ENCODE data around the gene BCAS3.

Gene BCAS3

GRCh38 chr17:61275395-61275794, 597.7 kb downstream of the BCAS3 start:
- ATAC-seq, result no peak
- TF ChIP-seq TOX (CRISPR knock-in tag; IDR thresholded peaks at IDR 0.05; ENCODE audit: borderline replicate concordance), result no peak
- no peak for TF ChIP-seq ARNTL (CRISPR knock-in tag; IDR thresholded peaks at IDR 0.05; ENCODE audit: borderline replicate concordance, low read depth)
- no peak for TF ChIP-seq POU6F1 (CRISPR knock-in tag; IDR thresholded peaks at IDR 0.05; ENCODE audit: borderline replicate concordance, low read depth)
- no peak for TF ChIP-seq ZFP3 (CRISPR knock-in tag; IDR thresholded peaks at IDR 0.05)
- no peak for TF ChIP-seq ZNF8 (CRISPR knock-in tag; IDR thresholded peaks at IDR 0.05)
- no peak for TF ChIP-seq TCF4 (CRISPR knock-in tag; IDR thresholded peaks at IDR 0.05; ENCODE audit: borderline replicate concordance)
- no peak for TF ChIP-seq CSDC2 (CRISPR knock-in tag; IDR thresholded peaks at IDR 0.05)
- no peak for TF ChIP-seq OSR1 (CRISPR knock-in tag; IDR thresholded peaks at IDR 0.05)
- TF ChIP-seq ESRRG (CRISPR knock-in tag; IDR thresholded peaks at IDR 0.05), result no peak
- TF ChIP-seq, protein P1, sequence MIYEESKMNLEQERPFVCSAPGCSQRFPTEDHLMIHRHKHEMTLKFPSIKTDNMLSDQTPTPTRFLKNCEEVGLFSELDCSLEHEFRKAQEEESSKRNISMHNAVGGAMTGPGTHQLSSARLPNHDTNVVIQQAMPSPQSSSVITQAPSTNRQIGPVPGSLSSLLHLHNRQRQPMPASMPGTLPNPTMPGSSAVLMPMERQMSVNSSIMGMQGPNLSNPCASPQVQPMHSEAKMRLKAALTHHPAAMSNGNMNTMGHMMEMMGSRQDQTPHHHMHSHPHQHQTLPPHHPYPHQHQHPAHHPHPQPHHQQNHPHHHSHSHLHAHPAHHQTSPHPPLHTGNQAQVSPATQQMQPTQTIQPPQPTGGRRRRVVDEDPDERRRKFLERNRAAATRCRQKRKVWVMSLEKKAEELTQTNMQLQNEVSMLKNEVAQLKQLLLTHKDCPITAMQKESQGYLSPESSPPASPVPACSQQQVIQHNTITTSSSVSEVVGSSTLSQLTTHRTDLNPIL (CRISPR knock-in tag; IDR thresholded peaks at IDR 0.05; ENCODE audit: low read depth), result no peak
- TF ChIP-seq, protein P2, sequence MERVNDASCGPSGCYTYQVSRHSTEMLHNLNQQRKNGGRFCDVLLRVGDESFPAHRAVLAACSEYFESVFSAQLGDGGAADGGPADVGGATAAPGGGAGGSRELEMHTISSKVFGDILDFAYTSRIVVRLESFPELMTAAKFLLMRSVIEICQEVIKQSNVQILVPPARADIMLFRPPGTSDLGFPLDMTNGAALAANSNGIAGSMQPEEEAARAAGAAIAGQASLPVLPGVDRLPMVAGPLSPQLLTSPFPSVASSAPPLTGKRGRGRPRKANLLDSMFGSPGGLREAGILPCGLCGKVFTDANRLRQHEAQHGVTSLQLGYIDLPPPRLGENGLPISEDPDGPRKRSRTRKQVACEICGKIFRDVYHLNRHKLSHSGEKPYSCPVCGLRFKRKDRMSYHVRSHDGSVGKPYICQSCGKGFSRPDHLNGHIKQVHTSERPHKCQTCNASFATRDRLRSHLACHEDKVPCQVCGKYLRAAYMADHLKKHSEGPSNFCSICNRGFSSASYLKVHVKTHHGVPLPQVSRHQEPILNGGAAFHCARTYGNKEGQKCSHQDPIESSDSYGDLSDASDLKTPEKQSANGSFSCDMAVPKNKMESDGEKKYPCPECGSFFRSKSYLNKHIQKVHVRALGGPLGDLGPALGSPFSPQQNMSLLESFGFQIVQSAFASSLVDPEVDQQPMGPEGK (CRISPR knock-in tag; IDR thresholded peaks at IDR 0.05; ENCODE audit: borderline replicate concordance), result no peak
- no peak for TF ChIP-seq RARB (CRISPR knock-in tag; IDR thresholded peaks at IDR 0.05)
- no peak for TF ChIP-seq CSRNP3 (CRISPR knock-in tag; IDR thresholded peaks at IDR 0.05)
- no peak for TF ChIP-seq ZC3H10 (CRISPR knock-in tag; IDR thresholded peaks at IDR 0.05)
- TF ChIP-seq GLIS3 (CRISPR knock-in tag; IDR thresholded peaks at IDR 0.05), result no peak

- TF ChIP-seq PPARA (CRISPR knock-in tag; IDR thresholded peaks at IDR 0.05; ENCODE audit: borderline replicate concordance), result no peak
- no peak for TF ChIP-seq ZNF8 (CRISPR knock-in tag; IDR thresholded peaks at IDR 0.05)
- TF ChIP-seq ZNF565 (CRISPR knock-in tag; conservative IDR thresholded peaks at IDR 0.05; ENCODE audit: low read depth), result no peak
- no peak for TF ChIP-seq ESRRG (CRISPR knock-in tag; IDR thresholded peaks at IDR 0.05)
- no peak for TF ChIP-seq ZFP3 (CRISPR knock-in tag; IDR thresholded peaks at IDR 0.05)
- TF ChIP-seq ISL1 (CRISPR knock-in tag; IDR thresholded peaks at IDR 0.05), result no peak
- TF ChIP-seq ZNF70 (CRISPR knock-in tag; IDR thresholded peaks at IDR 0.05), result no peak
- no peak for TF ChIP-seq TCF4 (CRISPR knock-in tag; IDR thresholded peaks at IDR 0.05; ENCODE audit: borderline replicate concordance)
- no peak for TF ChIP-seq GLIS3 (CRISPR knock-in tag; IDR thresholded peaks at IDR 0.05)
- TF ChIP-seq, protein P1 (CRISPR knock-in tag; IDR thresholded peaks at IDR 0.05; ENCODE audit: low read depth), result no peak
- no peak for TF ChIP-seq ZC3H10 (CRISPR knock-in tag; IDR thresholded peaks at IDR 0.05)
- no peak for TF ChIP-seq ZFP30 (CRISPR knock-in tag; IDR thresholded peaks at IDR 0.05)
- TF ChIP-seq POU6F1 (CRISPR knock-in tag; IDR thresholded peaks at IDR 0.05; ENCODE audit: borderline replicate concordance, low read depth), result no peak
- no peak for TF ChIP-seq CSDC2 (CRISPR knock-in tag; IDR thresholded peaks at IDR 0.05)
- TF ChIP-seq RARB (CRISPR knock-in tag; IDR thresholded peaks at IDR 0.05), result no peak
- no peak for TF ChIP-seq ARNTL (CRISPR knock-in tag; IDR thresholded peaks at IDR 0.05; ENCODE audit: borderline replicate concordance, low read depth)
- TF ChIP-seq TOX (CRISPR knock-in tag; IDR thresholded peaks at IDR 0.05; ENCODE audit: borderline replicate concordance), result no peak
- ATAC-seq, result no peak
Measured at GRCh38 chr17:61276806-61277205, 599.2 kb downstream of the BCAS3 start.
